ENCODE data around the gene ZNF827.

Gene ZNF827, protein sequence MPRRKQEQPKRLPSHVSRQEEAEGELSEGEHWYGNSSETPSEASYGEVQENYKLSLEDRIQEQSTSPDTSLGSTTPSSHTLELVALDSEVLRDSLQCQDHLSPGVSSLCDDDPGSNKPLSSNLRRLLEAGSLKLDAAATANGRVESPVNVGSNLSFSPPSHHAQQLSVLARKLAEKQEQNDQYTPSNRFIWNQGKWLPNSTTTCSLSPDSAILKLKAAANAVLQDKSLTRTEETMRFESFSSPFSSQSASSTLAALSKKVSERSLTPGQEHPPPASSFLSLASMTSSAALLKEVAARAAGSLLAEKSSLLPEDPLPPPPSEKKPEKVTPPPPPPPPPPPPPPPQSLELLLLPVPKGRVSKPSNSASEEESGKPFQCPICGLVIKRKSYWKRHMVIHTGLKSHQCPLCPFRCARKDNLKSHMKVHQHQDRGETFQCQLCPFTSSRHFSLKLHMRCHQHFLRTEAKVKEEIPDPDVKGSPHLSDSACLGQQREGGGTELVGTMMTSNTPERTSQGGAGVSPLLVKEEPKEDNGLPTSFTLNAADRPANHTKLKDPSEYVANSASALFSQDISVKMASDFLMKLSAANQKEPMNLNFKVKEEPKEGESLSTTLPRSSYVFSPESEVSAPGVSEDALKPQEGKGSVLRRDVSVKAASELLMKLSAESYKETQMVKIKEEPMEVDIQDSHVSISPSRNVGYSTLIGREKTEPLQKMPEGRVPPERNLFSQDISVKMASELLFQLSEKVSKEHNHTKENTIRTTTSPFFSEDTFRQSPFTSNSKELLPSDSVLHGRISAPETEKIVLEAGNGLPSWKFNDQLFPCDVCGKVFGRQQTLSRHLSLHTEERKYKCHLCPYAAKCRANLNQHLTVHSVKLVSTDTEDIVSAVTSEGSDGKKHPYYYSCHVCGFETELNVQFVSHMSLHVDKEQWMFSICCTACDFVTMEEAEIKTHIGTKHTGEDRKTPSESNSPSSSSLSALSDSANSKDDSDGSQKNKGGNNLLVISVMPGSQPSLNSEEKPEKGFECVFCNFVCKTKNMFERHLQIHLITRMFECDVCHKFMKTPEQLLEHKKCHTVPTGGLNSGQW

DNA sequence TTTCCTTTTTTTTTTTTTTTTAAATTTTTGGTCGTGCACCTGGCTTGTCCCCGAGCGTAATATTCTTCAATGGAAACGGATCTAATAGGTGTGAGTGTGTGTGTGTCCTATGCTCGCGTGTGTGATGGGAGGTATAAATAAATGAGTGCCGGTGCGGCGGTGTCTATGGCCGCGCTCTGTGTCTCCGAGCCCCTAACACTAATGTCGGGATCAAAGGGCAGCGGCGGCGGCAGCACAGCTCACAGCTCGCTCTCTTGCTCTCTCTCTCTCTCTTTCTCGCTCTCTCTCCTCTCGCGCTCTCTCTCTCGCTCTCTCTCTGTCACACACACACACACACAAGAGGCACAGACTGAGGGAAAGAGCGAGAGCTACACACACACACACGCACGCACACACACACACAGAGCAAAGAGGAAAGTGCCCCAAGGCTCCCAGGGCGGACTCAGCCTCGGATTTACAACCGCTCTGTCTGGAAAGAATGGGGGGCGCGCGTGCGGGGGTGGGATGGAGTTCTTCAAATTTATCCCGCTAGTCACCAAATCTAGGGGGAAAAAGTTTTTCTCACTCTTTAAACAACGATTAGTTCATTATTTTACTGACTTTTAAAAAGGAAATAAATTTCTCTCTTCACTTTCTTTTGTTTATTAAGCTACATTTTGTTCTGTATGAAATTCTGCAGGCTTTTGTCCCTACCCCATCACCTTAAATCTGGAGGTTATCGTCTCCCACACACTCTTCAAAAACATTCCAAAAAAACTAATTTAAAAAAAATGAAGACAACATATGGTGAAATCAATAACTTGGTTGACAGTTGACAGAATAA is at the start of gene ZNF827:
TSS of gene ZNF827 (minus strand) at position 206 of the 823 bp plus-strand sequence. CDS start 416 bp downstream, outside the sequence.
- DNase-seq = peak; percentile 3 to 28 (median 22)

DNA sequence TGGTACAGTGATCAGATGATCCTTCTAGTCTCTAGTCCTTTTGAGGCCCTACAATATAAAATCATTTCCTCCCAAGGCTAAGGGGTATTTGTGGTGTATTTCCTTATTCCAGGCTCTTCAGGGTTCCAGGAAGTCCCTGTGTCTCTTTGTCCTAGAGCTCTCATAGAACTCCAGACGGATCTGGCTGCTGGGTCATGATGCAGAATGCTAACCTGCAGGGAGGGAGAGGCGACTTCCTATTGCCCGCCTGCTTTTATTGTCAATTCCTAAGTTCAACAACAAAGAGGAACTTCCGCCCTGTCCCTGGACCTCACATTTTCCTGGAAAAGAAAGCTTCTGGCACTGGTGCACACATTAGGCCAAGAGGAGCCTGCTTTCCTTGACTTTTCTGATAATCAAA is 45.9 kb upstream of the ZNF827 start:
- DNase-seq = no peak

DNA sequence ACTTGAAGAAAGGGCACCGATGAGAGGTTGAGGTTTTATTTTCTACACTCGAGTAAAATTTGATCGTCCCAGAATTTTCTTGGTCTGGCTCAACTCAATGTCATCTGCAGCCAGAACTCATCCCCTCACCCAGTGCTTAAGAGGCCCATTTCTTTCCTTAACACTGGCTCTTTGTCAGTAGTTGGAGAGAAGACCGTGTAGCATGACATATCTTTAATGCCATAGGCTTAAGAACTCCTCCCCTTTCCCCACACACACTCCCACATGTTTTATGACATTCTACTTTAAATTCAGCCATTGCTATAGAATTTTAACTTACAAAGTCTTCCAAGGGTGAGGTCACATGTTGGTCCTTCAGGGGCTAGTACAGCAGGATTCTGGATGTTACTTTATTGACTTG is 44.2 kb upstream of the ZNF827 start:
- no peak for DNase-seq

DNA sequence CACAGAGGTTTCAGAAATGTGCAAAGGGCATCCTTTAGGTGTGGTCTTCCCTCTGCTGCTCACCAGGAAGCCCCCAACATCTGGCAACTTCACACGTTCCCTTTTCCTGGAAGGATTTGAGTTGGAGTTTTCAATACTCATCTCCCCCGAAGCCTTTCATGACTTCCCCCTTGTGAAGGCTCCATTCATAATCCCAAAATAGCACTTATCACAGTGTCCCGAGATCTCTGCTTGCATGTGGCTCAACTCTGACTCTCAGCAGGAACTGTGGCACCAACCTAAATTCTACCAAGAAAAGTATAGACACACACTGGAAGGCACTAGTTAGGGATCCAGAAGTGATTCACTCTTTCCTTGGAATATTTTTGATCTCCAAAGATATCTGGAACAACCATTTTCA is 40.5 kb upstream of the ZNF827 start:
- no peak for DNase-seq

DNA sequence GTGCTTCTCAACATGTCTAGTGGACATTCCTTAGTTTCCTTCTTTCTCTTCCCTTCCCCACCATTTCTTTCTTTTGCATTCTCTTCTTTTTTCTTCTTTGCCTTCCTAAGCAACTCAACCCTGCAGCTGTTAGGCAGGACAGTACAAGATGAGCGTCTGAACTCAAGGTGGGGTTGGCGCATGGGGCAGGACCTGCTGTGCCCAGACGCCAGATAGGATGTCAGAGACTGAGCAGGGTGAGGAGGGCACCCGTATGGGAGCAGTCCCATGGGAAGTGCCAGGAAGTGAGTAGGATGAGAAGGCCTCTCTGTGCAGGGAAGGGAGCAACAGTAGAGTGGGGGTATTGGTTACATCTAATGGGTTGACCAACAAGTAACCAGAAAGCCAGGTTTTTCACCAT is 38.1 kb upstream of the ZNF827 start:
- DNase-seq = no peak

DNA sequence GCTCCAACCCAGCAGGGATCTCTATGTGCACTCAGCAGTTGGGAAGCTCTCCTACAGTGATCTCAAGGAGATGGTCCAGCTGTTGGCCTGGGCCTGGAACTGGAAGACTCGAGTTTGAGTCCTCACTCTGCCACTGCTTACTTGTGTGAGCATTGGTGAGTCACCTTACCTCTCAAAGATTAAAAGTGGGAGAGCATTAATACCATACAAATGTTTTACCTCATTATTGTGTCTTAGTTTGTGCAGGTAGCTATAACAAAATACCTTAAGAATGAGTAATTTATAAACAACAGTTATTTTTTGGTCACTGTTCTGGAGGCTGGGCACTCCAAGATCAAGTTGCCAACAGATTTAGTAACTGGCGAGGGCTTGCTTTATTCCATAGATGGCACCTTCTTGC is 21.4 kb upstream of the ZNF827 start:
- no peak for DNase-seq

DNA sequence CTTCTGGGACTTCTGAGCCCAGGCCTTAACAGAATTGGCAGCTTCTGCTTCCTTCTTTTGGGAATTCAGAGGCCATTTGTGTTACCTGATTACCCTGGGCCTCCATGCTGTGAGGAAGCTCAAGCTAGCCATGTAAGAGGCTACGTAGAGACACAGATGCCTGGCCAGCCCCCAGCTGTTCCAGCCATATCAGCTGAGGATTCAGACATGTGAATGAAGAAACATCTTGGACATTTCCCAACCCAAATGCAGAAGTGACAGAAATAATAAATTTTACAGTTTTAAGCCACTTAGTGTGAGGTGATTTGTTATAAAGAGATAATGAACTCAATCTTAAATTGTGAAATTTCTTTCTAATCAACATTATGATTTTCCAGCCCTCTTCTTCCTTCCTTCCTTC is 18.7 kb upstream of the ZNF827 start:
- DNase-seq = no peak

DNA sequence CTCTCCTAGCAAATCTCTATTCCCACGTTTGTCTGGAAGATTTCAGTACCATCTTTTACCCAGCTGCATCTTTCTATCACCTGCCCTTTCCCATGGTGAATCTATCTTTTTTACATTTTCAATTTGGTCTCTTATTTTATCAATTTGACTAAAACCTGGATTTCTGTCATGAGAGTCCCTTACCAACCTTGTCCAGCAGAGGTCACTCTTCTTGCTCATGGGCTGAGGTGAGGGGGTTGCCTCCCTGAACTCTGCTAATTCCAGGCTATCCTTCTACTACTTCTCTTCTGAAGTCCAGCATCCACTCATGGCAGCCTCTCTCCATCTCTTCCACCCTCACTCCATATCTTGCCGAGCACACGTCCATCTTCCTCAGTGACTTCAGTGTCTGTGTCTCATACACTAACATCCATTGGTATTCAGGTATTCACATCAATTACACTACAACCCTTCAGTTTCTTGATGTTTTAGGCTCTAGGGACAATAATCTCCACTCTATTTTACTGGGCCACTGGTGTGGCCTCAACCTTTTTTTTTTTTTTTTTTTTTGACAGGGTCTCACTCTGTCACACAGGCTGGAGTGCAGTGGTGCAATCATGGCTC is 17.8 kb upstream of the ZNF827 start:
- peak in 1 of 4 experiments; percentile 3 for DNase-seq

DNA sequence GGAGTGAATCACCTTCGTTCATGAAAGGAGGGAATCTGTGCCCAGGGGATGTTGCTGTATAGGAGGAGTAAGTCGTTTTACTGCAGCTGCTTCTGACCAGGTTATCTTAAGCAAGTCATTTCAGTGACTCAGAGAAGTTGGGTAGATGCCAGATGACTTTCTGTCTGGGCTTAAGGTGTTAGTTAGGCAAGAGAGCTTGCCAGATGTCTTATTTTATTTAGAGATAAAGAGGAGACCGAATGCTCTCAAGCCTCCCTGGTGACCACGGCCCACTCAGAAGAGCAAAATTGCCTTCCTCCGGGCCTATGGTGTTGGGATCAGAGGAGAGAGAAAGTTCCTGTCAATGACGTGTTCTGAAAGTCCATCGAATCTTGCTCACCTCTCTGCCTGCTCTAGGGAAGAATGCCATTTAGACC is 16.3 kb upstream of the ZNF827 start:
- no peak for DNase-seq

DNA sequence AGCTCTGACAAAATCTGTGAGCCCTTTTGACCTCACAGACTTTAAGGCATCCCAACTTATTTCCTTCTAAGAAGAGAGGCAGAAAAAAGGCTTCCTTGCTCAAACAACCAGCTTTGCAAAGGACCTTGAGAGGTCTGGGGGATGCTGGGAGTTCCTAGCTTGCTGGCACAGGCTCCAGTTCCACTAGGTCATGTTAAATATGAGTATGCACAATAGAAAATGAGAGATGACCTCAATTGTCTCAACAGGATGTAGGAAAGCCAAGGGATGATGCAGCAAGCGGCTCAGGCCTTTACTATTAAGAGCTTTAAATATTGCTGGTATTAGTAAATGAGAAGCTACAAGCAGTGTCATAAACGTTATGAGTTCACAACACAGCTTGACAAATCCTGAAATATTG is 13.3 kb upstream of the ZNF827 start:
- no peak for DNase-seq

DNA sequence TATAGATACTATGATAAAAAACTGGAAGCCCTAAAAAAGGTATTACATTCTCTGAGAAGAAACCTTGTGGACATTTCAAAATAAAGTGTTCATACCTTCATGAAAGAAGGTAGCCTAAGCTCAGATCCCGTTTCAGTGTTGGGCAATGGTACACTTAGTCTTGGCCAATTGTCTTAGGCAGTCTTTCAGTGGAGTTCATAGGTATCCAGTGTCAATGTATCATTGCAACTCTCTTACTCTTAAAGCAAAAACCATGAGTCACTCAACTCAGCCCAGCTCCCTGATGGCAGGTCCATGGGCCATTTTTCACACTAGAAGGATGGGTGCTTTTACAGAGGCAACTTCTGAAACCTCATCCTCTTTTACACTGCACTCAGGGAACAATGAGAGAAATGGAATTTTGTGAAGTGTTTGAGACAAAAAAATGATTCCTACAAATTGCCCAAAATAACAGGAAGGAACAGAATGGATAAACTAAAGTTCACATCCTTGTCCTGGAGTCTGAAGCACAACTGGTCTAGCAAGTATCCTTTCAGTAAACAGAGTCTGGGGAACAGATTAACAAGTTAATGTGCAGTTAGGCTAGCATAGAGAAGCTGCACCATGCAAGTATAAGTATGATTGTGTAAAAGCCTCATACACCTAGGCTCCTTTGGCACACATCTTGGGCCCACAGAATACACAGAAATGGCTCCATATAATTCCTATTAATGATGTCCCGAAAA is 7.0 kb upstream of the ZNF827 start:
- no peak for DNase-seq

DNA sequence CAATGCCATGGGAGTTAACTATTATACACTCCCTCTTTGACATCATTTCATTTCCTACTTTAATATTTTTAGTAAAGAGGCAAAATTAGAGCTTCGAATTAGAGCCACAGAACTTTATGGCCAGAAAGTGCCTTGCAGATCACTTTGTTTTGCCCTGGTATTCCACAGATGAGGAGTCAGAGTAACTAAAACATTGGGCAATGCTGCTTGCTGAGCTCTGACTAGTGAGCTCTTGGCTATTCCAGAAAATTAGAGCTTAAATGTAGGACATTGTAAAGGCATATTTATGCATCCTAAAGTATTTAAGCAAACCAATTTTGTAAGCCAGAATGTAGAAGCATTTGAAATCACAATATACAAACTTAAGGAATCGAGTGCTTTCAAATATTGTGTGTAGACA is 6.3 kb upstream of the ZNF827 start:
- DNase-seq = no peak

DNA sequence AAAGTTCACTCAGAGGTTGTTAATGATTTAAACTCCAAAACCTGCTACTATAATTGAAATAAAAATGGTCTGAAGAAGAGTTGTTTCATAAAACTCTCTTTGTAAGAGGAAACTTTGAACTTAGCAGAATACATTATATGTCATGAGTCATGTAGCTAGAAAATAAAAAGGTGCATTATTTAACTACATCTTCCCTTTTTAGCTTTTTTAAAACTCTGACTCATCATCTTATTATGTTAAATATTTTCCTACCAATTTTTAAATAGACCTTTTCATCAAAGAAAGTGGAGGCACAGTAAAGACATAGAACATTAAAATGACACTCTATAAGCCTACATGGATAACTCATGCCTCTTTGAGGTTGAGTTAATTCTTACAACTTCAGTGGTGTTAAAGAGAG is 1.2 kb upstream of the ZNF827 start:
- no peak for DNase-seq

DNA sequence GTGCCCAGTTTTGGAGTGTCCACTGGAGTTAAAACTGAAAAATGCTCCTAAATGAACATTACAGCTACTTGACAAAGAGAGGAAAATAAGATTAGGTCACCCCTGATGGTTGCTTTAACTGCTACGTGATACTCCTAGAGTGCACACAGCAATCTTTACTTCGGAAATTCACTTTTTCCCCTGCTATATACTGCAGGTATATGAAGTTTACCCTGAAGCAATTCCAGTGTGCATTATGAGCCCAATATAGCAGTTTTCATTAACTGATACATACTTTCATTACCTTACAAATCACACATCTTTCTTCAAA is 773 bp upstream of the ZNF827 start:
- DNase-seq = no peak

DNA sequence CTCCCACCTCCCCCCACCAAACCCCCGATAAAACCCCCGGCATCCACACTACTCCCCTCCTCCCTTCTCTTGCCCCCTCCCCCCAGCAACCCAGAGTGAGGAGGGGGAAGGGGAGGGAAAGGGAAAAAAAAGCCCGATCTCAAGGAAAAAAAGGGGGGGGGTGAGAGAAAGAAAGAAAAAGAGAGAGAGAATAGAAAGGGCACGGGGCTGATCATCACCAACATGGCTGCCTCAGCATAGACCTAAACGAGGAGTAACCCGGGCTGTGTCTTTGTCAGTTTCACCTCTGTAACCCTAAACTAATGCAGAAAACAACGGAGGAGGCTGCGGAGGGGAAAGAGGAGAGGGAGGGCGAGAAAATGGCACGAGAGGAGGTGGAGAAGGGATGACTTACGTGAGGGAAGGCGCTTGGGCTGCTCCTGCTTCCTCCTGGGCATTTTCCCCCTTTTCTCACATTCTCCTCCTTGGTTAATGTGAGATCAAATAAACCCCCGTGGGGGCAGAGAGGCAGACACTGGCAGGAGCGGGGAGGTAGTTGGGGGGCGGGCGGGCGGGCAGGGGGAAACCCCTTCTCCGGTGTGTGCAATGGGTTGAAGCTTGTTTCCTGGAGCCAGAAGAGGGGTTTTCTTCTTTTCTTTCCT is 532 bp downstream of the ZNF827 start:
- peak in 3 of 4 experiments; percentile 2 to 15 (median 4) for DNase-seq

DNA sequence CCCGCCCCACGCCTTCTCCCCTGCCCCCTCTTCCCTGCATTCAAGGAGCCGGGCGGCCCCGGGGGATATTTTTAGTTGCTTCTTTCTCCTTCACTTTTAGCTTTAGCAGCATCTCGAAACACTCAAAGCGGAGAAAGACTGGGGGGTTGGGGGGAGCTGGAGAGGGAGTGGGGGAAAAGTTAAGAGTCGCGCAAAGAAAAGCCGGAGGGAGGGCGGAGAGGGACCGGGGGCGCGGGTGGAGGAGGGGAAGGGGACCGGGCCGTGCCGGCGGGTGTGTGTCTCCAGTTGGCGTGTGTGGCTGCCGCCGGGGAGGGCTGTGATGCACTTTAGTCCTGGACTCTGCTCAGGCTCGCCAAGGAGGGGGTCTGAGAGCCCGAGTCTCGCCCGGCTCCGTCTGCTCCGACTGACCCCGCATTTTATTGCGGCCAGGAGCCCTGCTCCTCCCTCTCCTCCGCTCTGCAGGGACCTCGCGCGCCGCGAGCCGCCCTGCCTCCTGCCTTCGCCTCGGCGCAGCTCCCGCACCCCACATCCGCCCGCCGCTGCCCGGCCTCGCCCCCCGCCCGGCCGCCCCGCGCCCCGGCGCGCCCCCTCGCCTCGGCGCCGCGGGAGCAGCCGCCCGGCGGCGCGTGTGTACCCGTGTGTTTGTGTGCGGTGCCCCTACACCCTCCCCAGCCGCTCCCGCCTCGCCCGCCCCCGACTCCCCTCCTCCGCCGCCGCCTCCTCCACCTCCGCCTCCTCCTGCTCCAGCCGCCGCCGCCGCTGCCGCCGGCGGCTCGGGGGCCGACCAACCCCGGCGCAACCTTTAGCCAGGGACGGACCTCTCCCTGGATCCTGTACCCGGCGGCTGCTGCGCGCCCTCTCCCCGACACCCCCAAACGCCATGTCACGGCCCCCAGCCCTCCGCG is 1.4 kb downstream of the ZNF827 start:
- peak; percentile 16 to 42 (median 26) for DNase-seq

DNA sequence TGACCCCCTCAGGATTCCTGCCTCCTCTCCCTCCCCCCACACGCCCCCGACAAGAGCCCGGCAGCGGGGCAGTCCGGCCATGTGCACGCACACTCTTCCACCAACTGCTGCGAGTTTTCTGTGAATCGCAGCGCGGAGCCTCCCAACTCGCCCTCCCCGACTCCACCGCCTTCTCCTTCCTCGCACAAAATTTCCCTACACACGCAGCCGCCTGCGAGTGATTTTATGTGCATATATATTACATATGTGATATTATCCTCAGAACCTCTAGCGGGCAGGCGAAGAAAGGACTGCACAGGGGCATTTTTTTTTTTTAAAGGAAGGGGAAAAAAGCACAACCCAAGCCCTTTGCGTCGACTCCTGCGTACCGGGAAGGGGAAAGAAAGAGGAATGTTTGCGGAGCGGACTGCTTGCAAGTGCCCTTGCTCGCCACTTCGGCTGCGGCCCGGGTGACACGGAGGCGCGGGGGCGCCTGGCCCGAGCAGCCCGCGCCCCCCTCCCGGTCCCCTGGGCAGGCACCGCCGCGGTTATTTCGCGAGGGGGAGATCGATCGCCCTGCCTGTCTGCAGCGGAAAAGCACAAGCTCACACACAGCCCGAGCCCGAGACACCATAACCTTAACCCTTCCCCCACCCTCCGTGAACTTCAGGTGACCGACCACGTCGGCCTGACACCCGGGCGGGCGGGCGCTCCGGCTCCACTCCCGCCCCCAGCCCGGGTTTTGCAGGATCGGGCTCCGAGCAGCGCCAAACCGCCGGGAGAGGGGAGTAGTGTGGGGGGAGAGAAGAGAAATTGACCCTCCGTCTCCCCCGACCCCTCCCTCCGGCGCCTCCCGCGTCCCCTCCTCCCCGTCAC is 2.3 kb downstream of the ZNF827 start:
- peak; percentile 4 to 53 (median 26) for DNase-seq

DNA sequence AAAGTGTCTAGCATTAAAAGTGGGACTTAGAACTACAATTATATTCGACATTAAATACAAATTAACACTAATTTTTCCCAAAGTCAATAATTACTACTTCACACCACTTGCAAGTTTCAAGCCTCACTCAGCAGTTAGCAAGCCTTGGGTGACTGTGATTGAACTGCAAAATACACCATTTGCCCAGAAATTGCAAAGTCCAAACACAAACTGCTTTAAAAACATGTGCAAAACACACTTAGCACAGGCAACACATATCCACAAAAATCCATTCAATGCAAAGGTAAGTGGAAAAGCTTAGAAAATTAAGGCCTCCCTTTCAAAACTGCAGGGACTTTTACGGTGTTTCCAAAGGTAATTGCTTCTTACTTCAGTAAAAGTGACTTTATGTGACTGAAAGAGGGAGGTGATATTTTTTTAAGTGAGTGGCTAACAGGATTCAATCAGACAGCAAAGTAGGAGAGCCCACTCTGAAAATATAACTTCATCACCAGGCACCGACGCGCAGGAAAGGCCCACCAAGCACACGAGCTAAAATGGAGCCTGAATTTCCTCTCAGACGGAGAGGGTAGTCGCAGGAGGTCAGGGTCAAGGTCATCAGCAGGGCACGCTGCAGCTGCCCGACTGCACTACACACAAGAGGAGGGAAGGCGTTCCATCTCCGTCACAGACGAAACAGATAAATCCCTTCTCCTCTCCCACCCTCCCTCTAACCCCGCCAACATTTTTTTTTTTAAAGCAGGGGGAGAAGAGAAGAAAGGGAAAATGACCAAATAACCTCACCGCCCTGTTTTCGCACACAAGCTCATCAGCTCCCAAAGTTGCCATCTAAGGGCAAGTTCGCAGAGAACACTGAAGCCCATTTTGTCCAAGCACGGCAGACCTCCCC is 3.1 kb downstream of the ZNF827 start:
- DNase-seq = no peak
